T follicular helper cell (primary cell): ENCODE data around the gene ZBTB17.

Experiments
- DNase-seq: peaks from one replicate; pipeline ENCODE4 v3.0.0-alpha.2; 2020; ENCODE audit warnings: low read depth

ZBTB17 gene

DNA sequence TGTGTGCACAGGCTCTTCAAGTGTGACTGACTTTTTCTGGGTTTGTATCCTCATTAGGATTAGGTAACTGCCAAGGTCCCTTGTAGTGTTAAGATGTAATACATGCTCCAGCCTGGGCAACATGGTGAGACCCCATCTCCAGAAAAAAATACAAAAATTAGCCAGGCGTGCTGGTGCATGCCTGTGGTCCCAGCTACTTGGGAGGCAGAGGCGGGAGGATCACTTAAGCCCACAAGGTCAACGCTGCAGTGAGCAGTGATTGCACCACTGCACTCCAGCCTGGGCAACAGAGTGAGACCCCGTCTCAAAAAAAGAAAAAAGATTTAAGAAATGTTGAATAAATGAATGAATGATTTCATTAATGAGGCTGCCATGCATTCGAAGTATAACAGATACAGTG is 15.1 kb downstream of the ZBTB17 start:
- DNase-seq, result no peak

DNA sequence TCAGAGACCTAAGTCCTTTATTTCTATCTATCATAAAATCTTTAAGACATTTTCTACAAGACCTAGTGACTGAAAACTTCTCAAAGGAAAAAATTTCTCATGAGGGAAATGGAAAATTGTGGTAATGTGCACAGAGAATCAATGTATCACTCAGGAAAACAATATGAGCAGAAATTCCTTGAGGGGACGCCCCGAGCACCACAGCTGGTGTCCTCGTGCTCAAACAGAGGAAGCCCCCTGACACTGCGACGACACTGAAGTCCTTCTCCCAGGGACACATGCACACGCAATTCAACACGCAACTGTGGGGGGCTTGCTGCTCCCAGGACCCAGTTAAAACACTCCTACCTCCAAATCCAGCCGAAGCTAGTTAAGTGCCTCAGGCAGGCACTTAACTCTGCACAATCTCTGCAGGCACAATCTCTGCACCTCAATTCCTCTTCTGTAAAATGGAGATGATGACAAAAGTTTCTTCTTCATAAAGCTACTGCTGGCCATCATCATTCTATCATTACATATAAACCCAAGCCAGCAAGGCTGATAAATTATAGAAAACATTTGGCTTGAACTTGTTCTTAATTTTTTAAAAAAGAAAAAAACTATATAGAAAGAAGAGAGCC is 16.0 kb downstream of the ZBTB17 start:
- no peak for DNase-seq

DNA sequence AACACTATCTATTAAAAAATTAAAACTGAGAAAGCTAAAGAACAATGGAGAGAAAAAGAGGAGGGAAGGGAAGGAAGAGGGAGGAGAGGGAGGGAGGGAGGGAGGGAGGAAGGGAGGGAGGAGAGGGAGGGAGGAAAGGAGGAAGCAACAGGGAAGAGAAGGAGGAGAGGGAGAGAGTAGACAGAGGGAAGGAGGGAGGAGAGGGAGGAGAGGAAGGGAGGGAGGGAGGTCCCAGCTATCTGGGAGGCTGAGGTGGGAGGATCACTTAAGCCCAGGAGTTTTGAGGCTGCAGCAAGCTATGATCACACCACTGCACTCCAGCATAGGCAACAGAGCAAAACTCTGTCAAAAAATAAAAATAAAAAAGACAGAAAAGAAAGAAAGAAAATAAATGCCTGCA is 16.5 kb downstream of the ZBTB17 start:
- no peak for DNase-seq

DNA sequence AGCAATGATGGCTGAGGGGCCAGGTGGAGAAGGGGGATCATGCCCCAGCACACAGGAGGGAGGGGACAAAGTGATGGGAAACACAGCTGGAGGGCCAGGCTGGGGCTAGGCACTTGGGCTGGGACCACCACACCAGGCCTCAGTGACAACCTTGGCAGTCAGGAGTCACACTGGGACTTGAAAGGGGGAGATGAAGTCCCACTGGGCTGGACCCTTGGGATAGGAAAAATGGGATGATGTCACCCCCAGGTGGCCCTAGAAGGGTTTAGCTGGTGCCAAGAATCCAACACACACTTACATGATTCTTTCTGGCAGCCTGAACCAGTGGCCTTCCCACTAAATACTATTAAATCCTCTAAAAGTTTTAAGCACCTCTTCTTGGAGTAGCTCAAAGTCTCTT is 17.1 kb downstream of the ZBTB17 start:
- no peak for DNase-seq

DNA sequence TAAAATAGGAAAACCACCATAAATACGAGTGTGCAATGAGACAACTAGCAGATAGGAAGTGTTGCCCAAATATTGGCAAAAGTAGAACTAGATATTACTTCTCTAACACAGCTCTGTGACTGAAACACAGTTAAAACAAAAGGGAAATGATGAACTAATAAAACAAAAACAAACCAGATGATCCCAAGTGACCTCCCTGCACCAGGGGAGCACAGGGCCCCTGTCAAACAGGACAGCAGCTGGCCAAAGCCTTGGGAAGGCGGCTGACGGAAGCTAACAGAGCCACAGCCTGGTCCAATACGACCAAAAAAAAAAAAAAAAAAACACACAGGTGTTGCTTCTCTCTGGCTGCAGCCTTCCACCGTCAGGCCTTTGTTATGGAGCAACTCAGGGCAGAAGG is 17.8 kb downstream of the ZBTB17 start:
- no peak for DNase-seq

DNA sequence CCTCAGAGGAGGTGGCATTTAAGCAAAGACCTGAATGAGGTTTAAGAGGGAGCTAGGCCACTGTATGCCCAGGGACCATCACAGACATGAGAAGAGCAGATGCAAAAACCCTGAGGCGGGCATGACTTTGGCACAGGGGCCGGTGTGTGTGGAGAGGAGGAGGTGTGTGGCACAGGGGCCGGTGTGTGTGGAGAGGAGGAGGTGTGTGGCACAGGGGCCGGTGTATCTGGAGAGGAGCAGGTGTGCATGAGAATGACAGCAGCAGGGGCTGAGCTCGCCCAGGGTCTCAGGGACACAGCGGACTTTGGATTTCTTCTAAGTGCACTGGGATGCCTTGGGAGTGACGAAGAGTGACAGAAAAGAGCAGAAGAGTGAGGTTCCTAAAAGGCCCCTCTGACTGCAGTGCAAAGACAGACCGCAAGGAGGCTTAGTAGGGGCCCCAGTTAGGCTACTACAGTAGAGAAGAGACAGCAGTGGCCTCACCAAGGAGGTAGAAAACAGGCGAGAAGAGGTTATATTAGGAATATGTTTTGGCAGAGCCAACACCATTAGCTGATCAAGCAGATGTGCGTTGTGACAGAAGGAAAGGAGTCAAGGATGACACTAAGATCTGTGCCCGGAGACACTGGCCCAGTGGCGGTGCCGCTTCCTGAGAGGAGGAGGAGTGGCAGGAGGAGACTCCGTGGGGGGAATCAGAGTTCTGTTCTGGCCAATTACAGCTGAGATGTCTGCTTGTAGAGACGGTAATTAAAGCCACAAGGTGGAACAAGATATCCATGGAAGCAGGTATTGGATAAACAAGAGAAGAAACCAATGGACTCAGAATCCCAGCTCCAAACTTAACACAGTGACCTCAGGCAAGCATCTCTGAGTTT is 18.4 kb downstream of the ZBTB17 start:
- no peak for DNase-seq

DNA sequence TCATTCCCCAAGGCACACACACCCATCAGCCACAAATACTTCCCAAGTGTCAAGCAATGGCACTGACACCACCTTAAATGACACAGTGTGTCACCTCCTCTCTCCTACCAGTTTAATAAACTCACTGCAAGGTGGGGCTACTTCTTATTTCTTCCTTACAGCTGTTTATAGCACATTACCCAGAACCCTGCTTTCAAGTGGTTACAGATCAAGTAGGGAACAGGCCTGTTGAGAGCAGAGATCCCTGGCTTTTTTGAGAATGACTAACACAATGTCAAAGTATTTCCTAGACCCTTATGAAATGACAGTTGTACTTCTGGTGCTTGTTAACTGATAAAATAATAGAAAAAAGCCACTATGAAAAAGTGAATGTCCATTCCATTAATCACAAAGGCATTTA is 19.8 kb downstream of the ZBTB17 start:
- DNase-seq, result no peak

DNA sequence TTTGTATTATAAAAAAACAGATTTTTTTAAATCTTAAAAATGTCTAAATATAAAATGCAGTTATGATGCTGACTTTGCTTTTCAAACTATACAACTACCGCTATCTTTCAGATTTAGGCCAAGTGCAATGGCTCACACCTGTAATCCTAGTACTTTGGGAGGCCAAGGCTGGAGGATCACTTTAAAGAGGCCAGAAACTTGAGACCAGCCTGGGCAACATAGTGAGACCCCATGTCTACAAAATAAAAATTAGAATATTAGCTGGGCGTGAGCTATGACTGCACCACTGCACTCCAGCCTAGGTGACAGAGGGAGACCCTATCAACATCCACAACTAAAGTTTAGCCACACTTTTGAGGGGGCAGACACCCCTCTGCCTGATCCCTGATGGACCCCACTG is 20.3 kb downstream of the ZBTB17 start:
- DNase-seq, result no peak

DNA sequence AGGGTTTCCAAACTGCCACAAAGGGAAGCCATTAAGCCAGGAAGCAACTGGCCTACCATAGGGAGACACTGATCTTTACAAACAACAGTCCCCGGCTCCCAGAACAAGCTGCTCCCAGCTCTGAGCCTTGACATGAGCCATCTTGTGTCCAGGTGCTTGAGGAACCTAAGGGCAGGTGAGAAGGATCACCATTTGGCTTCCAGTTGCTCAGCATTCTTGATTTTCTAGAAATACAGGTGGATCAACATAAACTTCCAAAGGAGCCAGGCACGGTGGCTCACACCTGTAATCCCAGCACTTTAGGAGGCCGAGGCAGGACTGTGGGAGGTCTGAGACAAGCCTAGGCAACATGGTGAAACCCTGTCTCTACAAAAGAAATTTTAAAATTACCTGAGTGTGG is 21.6 kb downstream of the ZBTB17 start:
- DNase-seq, result no peak

DNA sequence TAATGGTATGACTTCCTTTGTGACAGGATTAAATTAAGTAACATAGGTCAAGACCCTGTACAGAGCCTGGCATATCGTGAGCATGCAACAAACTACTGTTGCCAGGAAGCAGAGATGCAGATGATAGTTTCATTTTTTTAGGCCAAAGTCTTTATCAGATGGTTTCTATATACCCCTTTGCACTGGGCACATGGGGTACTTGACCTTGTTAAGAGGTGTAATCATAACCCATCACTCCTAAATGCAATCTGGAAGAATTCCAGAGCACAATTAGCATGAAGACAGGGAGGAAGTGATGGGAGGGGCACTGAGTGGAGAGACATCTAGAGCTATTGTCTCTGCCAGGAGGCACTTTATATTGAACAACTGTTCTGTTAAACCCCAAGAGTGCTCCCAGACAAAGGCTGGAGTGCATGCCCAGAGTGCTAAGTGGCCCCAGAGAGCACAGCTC is 22.1 kb downstream of the ZBTB17 start:
- DNase-seq, result no peak

DNA sequence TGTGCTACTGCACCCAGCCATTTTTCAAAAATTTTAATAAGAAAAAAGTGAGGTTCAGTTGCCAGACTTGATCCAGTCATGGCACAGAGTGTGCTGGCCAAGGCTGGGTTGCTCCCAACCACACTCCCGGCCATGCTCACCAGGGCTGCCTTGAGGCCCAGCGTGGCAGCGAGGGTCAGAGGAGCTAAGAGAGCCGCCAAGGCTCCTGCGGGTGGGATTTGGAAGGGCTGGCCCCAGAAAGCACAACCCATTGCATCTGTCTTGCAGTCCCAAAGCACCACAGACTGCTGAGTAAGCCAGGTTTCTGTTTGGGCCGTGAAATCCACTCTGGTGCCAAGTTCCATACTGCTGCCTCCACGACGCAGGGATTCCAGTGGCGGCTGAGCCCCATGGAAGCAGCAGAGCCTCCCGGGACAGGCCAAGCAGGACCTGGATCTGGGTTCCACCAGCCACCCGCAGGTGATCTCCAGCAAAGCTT is 22.6 kb downstream of the ZBTB17 start:
- DNase-seq, result no peak

DNA sequence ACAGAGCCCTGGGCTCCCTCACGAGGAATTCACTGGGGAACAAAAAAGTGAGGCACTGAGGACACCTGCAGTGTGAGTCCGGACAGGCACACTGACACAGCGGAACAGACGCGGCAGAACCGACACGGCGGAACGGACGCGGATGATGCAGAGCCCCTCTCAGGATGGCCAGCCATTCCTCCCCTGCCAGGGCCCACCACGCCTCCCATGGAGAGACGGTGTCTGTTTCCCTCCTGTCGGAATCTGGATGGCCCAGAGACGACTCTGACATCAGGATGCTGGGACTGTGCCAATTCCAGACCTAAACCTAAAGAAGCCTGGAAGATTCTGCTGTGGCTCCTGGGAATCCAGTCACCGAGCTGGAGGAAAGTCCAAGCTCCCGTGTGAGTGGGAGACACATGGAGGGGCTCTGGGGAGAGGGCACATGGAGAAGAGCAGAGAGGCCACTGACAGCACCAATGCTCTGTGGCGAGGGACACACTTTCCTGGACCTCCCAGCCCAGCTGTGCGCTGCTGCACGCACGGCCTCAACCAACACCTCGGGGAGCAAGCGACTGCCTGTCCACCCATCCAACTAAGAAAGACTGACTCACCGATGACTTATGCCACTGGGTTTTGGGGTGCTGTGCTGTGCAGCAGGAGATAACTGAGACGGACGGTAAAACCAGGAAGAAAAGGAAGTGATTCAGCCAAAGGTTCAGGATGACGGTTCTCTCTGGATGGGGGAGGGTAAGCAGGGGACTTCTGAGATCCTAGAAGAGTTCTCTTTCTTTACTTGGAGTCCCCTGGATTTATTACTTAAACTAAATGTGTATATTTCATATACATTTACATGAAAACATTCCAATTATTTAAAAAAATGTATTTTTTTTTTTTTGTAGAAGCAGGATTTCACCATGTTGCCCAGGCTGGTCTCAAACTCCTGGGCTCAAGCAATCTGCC is 23.3 kb downstream of the ZBTB17 start:
- no peak for DNase-seq

DNA sequence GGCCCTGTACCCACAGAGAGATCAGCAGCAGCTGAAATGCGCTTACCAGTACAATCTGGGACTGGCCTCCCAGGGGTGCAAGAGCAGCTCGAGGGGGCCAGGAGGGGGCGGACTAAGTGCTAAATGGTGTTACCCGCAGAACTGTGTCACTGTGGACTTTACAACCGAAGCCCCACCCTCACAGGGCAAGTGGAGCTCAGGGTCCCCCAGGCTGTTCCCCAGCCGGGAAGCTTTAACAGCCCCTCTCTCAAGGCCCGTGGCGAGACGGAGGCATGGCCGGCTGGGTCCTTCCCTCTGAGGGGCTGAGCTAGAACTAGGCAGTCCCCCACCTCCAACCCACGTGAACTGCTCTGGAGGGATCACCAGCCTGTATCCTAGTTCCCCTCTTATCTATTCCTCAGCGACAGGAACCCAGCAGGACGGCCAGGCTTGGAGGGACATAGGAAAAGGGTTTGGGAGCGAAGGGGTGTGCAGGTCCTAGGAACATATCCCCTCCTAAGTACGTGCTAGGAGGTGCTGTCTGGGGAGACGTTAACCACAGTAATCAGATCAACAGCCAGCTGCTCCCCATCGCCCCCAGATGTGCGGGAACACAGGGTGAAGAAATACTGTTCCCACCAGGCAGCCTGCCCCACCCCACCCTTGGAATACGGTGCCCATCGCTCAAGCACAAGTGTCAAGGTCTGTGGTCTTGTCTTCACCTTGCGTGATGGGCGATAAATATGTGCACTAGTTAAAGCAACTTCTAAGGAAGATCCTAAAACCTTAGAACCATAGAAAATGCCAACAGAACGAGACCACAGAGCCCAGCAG is 24.4 kb downstream of the ZBTB17 start:
- DNase-seq, result no peak

DNA sequence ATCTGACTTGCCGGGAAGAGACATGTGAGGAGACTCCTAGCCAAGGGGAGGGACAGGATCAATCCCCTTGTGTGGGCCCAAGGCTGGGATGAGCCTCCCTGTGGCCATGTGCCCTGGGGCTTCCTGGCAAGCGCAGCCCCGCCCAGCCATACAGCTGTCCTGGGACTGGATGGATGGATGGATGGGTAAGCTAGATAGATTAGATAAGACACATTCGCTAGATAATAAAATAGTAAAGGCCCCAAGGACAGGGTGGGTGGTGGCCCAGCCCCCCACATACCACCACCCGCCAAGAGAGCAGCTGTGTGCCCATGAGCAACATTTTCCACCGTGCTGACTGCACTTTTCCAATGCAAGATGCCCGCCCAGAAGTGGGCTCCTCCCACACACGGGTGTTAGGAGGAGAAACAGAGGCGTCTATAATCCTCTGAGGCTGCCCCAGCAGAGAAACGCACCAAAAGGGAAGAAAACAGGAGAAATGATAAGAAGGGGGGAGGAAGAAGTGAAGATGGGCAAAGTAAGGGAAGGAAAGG is 25.1 kb downstream of the ZBTB17 start:
- DNase-seq, result peak; percentile 64

DNA sequence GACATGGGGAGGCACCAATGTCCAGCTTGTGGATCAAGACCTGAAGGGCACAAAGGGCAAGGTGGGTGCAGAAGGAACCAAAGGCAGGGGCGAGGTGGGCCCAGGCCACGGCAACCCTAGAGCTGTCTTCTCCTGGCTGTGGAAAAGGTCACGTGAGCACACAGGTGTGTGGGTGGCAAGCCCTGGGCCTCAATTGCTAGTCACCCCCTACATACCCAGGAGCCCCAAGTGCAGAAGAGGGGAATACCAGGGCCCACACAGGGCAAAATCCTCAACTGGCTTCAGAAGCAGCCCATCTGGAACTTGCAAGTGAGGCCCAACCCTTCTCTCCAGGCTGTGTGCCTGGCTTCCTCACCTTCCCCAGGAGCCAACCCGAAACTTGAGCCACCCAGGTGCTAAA is 25.6 kb downstream of the ZBTB17 start:
- DNase-seq, result no peak

DNA sequence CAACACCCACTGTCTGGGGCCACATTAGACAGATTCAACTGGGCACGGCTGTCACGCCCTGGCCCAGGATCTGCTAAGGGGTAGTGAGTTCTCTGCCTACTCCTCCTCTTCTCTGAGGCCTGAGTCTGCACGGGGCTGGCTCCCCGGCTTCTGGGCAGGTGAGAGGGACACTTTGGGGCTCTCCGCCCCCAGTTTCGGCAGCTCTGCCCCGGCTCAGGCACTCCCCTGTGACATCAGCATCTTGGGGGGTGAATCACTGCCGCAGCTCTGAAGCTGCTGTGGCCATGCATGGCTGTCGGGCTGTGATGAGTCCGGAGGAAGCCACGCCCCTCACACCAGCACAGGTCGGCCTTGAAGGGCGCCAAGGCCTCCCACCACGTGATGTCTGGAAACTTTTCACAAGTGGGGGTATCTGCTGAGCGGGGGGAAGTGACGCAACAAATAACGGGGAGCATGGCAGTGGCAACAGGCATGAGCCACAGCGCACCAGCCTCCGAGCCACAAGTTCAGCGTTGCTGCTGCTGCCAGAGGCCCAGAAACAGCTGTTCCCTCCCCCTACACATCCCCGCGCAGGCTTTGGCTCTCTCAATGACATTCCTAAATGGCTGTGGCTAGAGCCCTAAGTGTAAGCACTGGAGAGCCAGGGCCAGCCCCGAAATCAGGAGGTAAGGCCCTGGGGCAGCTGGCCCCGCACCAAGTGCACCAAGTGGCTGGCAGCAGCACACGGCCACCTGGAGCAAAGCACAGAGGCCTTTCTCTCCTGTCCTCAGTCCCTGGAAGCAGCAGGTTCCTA is 26.3 kb downstream of the ZBTB17 start:
- DNase-seq, result peak; percentile 86

DNA sequence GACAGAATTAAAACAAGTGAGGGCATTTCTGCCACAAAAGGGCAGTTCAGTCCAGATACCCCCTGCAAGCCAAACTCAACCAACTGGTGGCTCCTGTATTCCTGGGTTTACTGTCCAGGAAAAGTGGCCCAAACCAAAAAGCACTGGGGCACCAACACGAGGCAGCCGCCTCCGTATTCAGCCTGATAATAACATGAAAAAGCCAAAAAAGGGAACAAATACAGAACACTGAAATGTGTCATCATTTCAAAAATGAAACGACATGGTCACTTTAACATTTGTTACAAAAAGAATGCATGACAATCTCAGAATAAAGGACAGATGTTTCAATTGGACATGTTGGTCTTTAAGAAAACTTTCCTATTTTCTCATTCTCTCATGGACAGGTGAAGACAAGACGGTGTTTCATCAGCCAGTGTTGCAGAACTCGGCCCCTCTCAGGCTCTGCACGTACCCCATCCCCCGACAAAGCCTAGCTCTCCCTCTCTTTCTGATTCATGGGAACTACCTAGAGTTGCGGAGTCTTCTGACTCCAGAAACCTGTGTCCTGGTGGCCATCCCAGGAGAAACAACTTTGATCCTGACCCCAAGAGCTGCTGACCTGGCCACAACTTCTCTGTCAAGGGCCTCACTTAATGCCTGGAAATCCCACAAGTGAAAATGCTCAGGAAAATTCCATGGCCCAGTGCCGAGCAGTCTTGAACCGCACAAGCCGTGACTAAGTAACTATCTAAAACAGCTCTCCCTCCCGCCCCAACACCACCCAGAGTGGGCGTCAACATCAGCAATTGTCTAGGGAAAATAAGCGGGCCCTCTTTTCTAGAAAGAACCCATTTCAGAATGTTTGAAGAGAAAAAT is 27.1 kb downstream of the ZBTB17 start:
- no peak for DNase-seq

DNA sequence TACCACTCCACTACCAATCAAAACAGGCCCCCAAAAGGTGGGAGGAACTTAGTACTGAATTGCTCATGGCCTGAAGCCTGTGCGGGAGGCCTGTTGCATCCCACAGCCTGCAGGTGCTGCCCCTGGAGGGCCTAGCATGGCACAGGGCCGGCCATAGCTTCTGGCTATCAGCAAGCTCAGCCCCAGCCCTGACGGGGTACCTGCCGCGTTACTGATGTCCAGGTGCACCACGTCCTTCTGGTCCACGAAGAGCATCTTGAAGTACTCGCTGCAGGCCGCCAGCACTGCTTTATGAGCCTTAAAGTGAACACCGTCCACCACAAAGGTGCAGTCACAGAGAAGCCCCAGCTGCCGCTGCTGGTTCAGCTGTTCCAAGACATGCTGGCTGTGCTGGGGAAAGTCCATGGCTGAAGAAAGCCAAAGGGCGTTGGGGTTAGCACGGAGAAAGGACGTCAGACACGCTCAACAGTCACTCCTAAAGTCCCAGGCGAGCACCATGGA is 27.8 kb downstream of the ZBTB17 start:
- DNase-seq, result no peak
